Stimulated activated CD8-positive, alpha-beta memory T cell treated with anti-CD3 and anti-CD28 coated beads, Interleukin-7, amount 100 ng/mL, for 4 hours (primary cell): ENCODE data around the gene ZC3H7B.
"Not testable (repeated sequence)": the region's sequence is repeated elsewhere in the genome, so short reads cannot be mapped to it uniquely, and the experiment has no call there.

Experiments used
- DNase-seq, 2 donors: peaks; one replicate each; pipeline ENCODE4 v3.0.0-alpha.2; 2020; ENCODE audit warnings: low read depth in 2 of 2

ZC3H7B gene

GRCh38 chr22:41285820-41286638 lies 15.3 kb upstream of the ZC3H7B start, which contains the start of gene RANGAP1:
Gene RANGAP1, minus strand, starts transcription at chr22:41286187. Its CDS starts 5,143 bp downstream, at chr22:41281044.
- DNase-seq, result peak; percentile 97 to 99

GRCh38 chr22:41286639-41287091 lies 14.7 kb upstream of the ZC3H7B start:
- peak; percentile 15 to 22 for DNase-seq

DNA sequence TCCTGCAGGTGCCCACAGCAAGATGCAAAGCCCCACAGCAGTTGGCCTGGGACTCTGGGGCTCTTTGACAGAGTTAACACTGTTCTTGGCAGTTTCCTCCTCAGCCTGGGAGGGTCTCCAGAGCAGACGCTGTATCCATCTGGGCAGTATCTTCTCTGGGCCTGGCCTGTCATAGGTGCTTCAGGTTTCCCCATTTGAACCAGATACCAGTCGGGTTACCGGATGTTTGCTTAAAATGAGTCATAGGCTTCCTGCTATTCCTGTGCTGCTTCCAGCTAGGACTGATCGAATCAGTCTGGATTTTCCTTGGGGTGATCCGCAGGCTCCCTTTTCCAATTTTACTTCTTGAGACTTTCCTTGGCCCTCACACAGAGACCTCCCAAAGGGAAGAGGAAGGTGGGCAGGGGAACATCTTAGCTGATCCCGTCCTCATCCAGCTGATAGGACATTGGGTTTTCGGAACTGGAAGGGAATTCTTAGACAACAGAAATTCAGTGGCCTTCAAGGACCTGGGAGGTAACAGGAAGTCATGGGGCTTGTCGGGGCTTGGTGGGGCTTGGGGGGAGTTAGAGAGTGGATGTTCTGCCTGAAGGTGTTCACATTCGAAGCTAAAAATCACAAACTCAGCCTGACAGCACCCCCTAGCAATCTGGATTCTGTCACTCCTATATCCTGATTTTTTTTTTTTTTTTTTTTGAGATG lies 12.9 kb upstream of the ZC3H7B start:
- no peak for DNase-seq

DNA sequence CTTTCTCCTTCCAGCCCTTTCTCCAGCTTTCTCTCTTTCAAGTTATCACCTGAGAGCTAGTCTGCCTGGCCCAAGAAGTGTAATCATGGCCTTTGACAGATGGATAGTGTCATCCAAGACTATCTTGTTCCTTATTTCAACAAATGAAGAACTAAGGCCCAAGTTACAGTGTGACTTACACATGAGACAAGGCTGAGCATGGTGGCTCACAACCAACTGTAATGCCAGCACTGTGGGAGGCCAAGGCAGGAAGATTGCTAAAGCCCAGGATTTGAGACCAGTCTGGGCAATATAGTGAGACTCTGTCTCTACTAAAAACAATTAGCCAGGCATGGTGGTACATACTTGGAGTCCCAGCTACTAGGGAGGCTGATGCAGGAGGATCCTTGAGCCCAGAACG lies 11.7 kb upstream of the ZC3H7B start:
- DNase-seq, result no peak

- DNase-seq, result no peak
Measured at GRCh38 chr22:41290262-41291221, 10.8 kb upstream of the ZC3H7B start.

GRCh38 chr22:41294816-41295215 lies 6.5 kb upstream of the ZC3H7B start:
- not testable (repeated sequence) for DNase-seq

- no peak for DNase-seq
Measured at GRCh38 chr22:41296826-41297667, 4.3 kb upstream of the ZC3H7B start.

GRCh38 chr22:41300661-41301060 lies 664 bp upstream of the ZC3H7B start:
- DNase-seq, result no peak

GRCh38 chr22:41302021-41302767 lies 869 bp downstream of the ZC3H7B start:
- no peak for DNase-seq

DNA sequence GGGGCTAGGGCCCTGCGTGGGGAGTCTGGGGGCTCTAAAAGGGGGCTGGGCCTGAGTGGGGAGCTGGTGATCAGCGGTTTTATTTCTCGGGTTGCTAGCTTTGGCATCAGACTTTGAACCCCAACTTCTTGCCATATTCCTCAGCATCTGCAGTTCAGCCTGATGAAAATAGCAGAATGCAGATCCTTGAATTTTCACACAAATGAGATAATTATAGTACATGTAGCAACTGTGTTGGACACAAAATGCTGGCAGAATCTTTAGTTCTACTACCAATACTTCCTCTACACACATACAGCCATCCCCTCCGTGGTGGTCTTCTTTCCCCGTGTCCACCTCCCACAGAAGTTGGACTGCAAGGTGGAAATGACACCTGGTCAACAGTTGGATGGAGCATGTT lies 1.5 kb downstream of the ZC3H7B start:
- DNase-seq, result no peak

DNA sequence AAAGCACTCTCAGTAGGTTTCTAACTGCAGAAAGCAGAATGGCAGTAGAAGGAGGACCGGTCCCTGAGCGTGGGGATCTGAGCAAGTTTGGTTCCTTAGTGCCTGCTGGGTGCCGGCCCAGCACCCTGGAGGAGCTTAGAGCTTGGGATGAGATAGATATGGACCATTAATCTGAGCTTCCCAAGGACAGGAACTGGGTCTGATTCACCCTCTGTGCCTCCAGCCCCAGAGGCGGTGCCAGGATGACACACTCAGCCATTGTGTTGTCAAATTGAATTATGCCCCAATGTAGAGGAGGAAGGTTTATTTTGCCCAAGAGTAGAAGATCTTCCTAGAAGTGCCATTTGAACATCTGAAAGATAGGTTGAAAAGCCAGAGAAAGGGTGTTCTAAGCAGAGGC lies 4.3 kb downstream of the ZC3H7B start:
- no peak for DNase-seq

GRCh38 chr22:41308054-41308453 lies 6.7 kb downstream of the ZC3H7B start:
- DNase-seq, result no peak

DNA sequence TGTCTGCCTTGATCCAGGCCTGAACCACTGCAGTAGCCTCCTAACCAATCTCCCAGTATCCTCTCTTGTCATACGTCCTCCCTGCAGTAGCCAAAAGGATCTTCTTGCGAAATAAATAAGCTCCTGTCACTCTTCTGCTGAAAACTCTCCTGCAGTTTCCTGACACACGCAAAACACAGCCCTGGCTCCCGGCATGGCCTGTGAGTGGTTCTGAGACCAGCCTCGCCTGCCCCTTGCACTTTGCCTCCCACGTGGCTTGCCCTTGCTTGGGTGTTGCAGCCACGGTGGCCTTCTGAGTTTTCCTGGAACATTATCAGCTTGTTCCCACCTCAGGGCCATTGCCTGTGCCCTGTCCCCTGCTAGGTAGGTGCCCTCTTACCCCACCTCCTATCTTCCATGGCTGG lies 7.2 kb downstream of the ZC3H7B start:
- no peak for DNase-seq

DNA sequence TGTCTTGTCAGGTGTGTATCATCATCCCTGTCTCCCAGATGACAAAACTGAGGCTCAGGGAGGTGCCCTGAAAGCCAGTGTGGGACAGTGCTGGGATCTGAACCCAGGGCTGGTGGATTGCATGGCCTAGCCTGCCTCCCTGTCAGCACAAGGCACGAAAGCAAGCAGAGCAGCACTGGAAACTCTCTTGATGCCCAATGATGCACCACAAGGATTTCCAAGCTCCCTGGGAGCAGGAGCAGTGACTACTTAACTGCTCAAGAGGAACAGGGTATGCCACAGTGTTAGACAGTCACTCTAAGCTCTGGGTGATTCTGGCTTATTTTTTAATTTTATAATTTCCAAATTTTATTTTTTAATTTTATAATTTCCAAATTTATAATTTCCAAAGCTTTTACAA lies 9.0 kb downstream of the ZC3H7B start:
- DNase-seq, result no peak

- no peak for DNase-seq
Measured at GRCh38 chr22:41311487-41311886, 10.2 kb downstream of the ZC3H7B start.

DNA sequence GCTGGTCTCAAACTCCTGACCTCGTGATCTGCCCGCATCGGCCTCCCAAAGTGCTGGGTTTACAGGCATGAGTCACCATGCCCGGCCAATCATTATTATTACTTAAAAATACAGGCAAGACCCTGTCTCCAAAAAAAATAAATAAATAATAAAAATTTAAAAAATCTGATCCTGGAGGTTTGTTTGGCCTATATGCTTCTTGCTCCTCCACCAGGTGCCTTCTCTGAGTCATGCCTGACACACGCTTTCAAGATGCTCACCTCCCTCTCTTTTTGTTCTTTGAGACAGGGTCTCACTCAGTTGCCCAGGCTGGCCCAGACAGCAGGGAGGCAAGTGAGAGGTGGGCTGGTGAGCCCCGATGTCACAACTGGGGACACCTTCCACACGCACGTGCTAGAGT lies 13.5 kb downstream of the ZC3H7B start:
- DNase-seq, result no peak

GRCh38 chr22:41315586-41315985 lies 14.3 kb downstream of the ZC3H7B start:
- DNase-seq, result no peak

DNA sequence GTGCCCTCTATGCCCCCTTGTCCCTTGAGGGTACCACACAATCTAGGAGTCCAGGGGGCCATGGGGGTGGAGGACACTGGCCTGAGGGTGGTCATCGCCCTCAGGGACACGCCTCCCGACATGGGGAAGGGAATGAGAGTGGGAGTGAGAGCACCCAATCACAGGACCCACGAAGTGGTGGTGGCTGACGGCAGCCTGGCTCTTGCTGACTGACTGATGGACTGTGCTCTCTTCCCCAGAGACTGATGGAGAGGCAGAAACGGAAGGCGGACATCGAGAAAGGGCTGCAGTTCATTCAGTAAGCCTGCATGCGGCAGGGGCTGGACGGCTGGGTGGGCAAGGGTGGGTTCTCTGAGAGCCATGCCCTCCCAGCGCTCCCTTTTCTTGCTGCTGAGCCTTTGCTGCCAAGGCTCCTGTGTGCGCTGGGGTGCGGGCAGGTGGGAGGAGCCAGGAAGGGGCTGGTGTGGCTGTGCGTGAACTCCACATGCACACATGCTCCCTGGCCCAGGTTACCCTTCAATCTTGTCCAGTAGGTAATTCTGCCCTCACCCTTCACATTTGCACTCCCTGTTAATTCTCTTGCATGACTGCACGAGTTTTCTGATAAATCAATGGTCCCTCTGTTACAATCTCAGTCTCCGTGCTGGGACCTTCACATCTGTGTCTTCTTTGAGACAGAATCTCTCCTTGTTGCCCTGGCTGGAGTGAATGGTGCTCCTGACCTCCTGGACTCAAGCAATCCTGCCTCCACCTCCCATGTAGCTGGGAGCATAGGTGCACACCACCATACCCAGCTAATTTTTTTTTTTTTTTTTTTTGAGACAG lies 19.3 kb downstream of the ZC3H7B start:
- DNase-seq, result no peak

DNA sequence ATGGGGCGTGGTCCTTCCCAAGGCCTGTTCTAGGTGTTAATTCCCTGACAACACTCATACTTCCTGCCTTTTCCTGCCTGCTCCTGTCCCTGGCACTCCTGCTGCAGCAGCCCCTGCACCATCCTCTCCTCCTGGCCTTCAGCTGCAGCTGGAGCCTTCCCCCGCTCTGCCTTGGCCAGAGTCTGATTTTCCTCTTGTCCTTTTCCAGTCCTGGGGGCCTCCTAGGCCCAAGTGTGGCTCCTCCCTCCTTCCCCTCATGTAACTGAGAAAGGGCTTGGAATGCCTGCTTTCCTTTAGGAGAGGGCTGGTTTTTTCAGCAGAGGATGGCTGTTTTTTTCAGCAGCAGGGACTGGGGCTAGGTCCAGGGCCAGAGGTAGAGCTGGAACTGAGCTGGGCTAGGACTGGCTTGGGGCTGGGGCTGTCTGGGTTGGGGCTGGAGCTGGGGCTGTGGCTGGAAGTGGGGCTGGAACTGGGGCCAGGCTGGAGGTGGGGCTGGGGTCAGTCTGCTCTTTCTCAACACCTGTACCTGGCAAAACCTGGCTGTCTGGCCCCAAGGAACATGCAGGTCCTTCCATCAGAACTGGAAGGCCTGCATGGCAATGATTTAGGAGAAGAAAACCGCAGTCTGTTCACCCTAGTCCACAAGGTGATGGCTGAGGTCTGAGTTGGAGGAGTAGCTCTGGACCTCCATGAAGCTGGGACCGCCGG lies 23.6 kb downstream of the ZC3H7B start:
- no peak for DNase-seq
